HG03064 (cell line): ENCODE data around the gene UFL1.

Experiments
- ATAC-seq: cut with Tn5 transposase; IDR thresholded peaks from one replicate; pipeline ENCODE4 v1.9.1; 2021; ENCODE audit warnings: low read depth; ENCODE audit not compliant: unreplicated experiment

Gene UFL1

GRCh38 chr6:96570053-96570452 lies 48.4 kb downstream of the UFL1 start:
- no peak for ATAC-seq

DNA sequence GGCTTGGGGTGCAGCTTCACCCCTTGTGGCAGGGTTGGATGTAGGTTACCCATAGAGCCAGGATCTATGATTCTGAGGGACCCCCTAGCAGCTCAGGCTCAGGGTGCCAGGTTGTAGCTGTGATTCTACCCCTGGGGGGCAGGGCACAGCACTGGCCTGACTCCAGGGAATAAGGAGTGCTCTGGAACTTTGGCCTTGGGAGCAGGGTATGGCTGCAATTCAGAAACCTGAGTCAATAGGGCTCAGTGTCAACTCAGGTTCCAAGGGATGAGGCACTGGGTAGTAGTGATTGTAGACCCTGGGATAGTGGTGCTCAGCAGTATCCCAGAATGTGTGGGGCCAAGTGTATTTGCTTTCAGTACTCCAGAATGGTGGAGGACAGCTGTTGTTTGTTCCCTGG lies 49.9 kb downstream of the UFL1 start:
- ATAC-seq: no peak

- ATAC-seq: no peak
Observed at GRCh38 chr6:96575359-96575758, 53.8 kb downstream of the UFL1 start.

DNA sequence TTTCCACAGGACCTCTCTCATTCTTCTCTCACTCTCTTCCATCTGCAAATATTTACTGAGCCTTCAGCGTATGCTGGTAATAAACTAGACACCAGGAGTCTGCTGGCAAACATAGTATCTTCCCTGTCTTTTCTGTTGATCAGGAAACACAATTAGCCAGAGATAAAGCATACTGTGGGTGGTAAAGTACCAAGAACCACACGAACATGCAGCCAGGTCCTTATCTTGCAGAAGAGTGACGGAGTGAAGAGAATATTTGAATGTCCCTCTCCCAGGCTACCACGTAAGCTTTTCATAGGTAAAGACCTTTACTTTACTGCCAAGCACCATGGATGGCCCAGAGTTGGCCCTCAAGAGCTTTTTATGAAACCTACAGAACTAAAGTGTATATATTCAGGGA lies 54.6 kb downstream of the UFL1 start:
- no peak for ATAC-seq

DNA sequence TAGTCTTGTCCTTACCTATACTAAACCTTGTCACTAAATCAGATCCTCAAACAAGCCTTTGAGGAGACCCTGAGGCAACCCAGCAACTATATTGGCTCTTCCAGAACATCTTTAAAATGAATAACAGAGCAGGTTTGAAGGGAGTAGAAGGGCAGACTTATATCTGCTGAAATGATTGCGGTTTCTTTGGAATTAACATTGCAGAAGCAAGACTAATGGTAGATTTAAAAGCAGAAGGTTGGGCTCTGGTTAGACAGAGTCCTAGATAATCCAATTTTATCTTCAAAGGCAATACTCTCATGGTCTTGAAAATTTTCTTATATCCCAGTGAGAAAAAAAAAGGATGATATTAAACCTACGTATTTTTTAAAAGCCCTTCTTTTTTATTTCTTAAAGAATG lies 60.4 kb downstream of the UFL1 start:
- ATAC-seq: no peak

- ATAC-seq: no peak
Observed at GRCh38 chr6:96582436-96582835, 60.8 kb downstream of the UFL1 start.

GRCh38 chr6:96604420-96604819 lies 82.8 kb downstream of the UFL1 start:
- no peak for ATAC-seq
